Smooth muscle cell (in vitro differentiated cells): ENCODE results near the gene SMARCC1. TPM values are rescaled to one million over a fixed set of nuclear protein-coding genes. Genes with fewer than 3 reads are reported as not detected.
A peak's percentile ranks its signal among the peaks of the same experiment; 100 is the strongest.

ENCODE experiments used
- DNase-seq: peaks from one replicate; lab custom pipeline; 2025; ENCODE audit not compliant: unreplicated experiment; lab: John Stamatoyannopoulos, UW
- H2AFZ ChIP-seq: fragments of 200-600 bp; sonication (generic); 2 replicates; pipeline ENCODE4 v1.6.0; 2016; ENCODE audit warnings: antibody characterized with exemption, low read depth, mild to moderate bottlenecking
- H3F3A ChIP-seq: fragments of 200-600 bp; sonication (generic); 2 replicates; pipeline ENCODE4 v1.6.0; 2017; ENCODE audit warnings: antibody characterized with exemption, low read depth
- H3K27ac ChIP-seq: fragments of 200-600 bp; sonication (generic); 2 replicates; pipeline ENCODE4 v1.5.1; 2016; ENCODE audit warnings: low read depth, mild to moderate bottlenecking
- H3K27me3 ChIP-seq: fragments of 200-600 bp; sonication (generic); 2 replicates; pipeline ENCODE4 v1.6.1; 2016; ENCODE audit warnings: low read depth, mild to moderate bottlenecking
- H3K36me3 ChIP-seq: fragments of 200-600 bp; sonication (generic); 2 replicates; pipeline ENCODE4 v1.5.1; 2016; ENCODE audit warnings: low read depth
- H3K4me1 ChIP-seq: fragments of 200-600 bp; sonication (generic); 2 replicates; pipeline ENCODE4 v1.5.1; 2016; ENCODE audit warnings: low read depth
- H3K4me2 ChIP-seq: fragments of 200-600 bp; sonication (generic); 2 replicates; pipeline ENCODE4 v1.6.0; 2016; ENCODE audit warnings: mild to moderate bottlenecking
- H3K4me3 ChIP-seq: fragments of 200-600 bp; sonication (generic); 2 replicates; pipeline ENCODE4 v1.5.1; 2016; ENCODE audit warnings: mild to moderate bottlenecking
- H3K79me2 ChIP-seq: fragments of 200-600 bp; sonication (generic); 2 replicates; pipeline ENCODE4 v1.6.0; 2016; ENCODE audit warnings: low read depth, mild to moderate bottlenecking
- H3K9ac ChIP-seq: fragments of 200-600 bp; sonication (generic); 2 replicates; pipeline ENCODE4 v1.6.0; 2016; ENCODE audit warnings: low read depth
- H3K9me3 ChIP-seq: fragments of 200-600 bp; sonication (generic); replicated peaks from 2 replicates; pipeline ENCODE4 v1.5.1; 2016; ENCODE audit warnings: low read depth
- H4K20me1 ChIP-seq: fragments of 200-600 bp; sonication (generic); 2 replicates; pipeline ENCODE4 v1.6.0; 2016; ENCODE audit warnings: low read depth
- CTCF ChIP-seq: fragments of 200-600 bp; sonication (generic); IDR thresholded peaks from 2 replicates; pipeline ENCODE4 v1.5.1; 2017; ENCODE audit warnings: borderline replicate concordance, mild to moderate bottlenecking, antibody characterized with exemption; ENCODE audit not compliant: insufficient read depth, poor library complexity, severe bottlenecking
- WGBS: methylation state at CpG from one replicate; pipeline ENCODE4 v1.1.7; 2016; ENCODE audit warnings: low lambda C conversion rate; 5-methylcytosine and 5-hydroxymethylcytosine counted together
- polyA plus RNA-seq: library from polyadenylated mRNA; unstranded; fragments of >200 nt; fragmentation: Nextera tagmentation; extraction: Ambion mirVana; gene quantifications from 2 replicates; pipeline ENCODE4 v1.2.1, GENCODE V29; 2016
- total RNA-seq: library from RNA; depleted of rRNA; stranded (reverse); fragments of >200 nt; gene quantifications from 2 replicates; pipeline ENCODE4 v1.2.3, GENCODE V29; 2014

The SMARCC1 gene
- total and polyA plus RNA-seq, 2 experiments from 2014 or later: 40.5 to 50.3 TPM

GRCh38 chr3:47617086-47618010, 164.3 kb downstream of the SMARCC1 start:
- peak overlapping the region; percentile 61 for H3K4me2 ChIP-seq
- H3K36me3 ChIP-seq: peaks cover 7% of the 10 kb centered on the region
- H3K27ac ChIP-seq: peak overlapping the region; percentile 84

GRCh38 chr3:47614788-47615187, 166.9 kb downstream of the SMARCC1 start:
- 89% methylated on average over 2 of the region's 2 CpGs for WGBS
- no peak overlapping the region for H3K4me2 ChIP-seq
- peak overlapping the region; percentile 49 for H3K27ac ChIP-seq
- no peak overlapping the region for H3K4me3 ChIP-seq
- H2AFZ ChIP-seq: no peak overlapping the region
- TF ChIP-seq CTCF: no peak
- peaks cover 19% of the 10 kb centered on the region for H3K4me1 ChIP-seq
- peaks cover under 1% of the 10 kb centered on the region for H3K36me3 ChIP-seq
- no peaks in the 10 kb centered on the region for H3K9me3 ChIP-seq
- no peak overlapping the region for H3K9ac ChIP-seq
- H3F3A ChIP-seq: peaks cover 26% of the 10 kb centered on the region
- no peak for DNase-seq
- no peaks in the 10 kb centered on the region for H3K27me3 ChIP-seq
- H4K20me1 ChIP-seq: no peaks in the 10 kb centered on the region
- no peaks in the 10 kb centered on the region for H3K79me2 ChIP-seq

More at GRCh38 chr3:47617086-47618010, 164.3 kb downstream of the SMARCC1 start:
- no peaks in the 10 kb centered on the region for H3K9me3 ChIP-seq
- H3K27me3 ChIP-seq: no peaks in the 10 kb centered on the region
- H3K4me3 ChIP-seq: no peak overlapping the region
- no peak for DNase-seq
- no peak overlapping the region for H3K9ac ChIP-seq
- H4K20me1 ChIP-seq: no peaks in the 10 kb centered on the region
- H3K79me2 ChIP-seq: no peaks in the 10 kb centered on the region
- TF ChIP-seq CTCF: no peak
- 69% methylated on average over 5 of the region's 5 CpGs for WGBS
- H2AFZ ChIP-seq: no peak overlapping the region
- peaks cover 25% of the 10 kb centered on the region for H3F3A ChIP-seq
- H3K4me1 ChIP-seq: peaks cover 12% of the 10 kb centered on the region

- Histone ChIP-seq H3K4me3 (no peak overlapping the region), H3K27ac (peak overlapping the region; percentile 79), H3K9me3 (no peaks in the 10 kb centered on the region), H3K36me3 (peaks cover 7% of the 10 kb centered on the region), H3K4me1 (peaks cover 19% of the 10 kb centered on the region), H2AFZ (no peak overlapping the region), H3K4me2 (no peak overlapping the region), H4K20me1 (no peaks in the 10 kb centered on the region), H3K79me2 (no peaks in the 10 kb centered on the region), H3F3A (peaks cover 26% of the 10 kb centered on the region), H3K9ac (no peak overlapping the region), H3K27me3 (no peaks in the 10 kb centered on the region)
- no peak for TF ChIP-seq CTCF
- 81% methylated on average over 4 of the region's 4 CpGs for WGBS
- DNase-seq: no peak
Observed at GRCh38 chr3:47613722-47614121, 168.0 kb downstream of the SMARCC1 start.
